ENCODE data around the gene PDIA2.

Gene PDIA2

DNA sequence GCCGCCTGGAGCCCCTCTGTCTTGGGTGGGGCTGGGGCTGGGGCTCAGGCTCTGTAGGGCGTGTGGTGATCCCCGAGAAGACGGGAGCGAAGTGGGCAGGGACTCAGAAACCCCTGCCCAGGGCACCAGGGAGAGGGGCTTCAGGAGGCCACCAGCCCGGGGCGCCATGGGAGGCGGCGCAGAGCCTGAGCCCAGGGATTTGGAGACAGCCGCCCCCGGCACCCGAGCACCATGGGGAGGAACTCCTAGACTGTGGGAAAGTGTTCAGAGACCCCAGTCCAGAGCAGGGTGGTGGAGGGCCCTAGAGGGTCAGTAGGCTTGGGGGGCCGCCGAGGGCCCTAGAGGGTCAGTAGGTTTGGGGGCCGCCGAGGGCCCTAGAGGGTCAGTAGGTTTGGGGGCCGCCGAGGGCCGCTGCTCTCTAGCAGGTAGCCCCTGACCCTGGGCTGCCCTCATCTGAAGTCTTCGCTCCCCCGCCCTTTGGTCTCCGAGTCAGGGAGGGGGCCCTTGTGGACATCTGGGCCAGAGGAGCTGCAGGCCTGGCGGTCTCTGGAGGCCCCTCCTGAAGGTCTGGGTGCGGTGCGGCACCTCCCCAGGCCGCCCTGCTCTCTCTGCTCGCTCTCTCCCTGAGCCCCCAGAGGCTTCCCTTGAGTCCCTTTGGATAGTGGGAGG, 1.8 kb upstream of the PDIA2 start:
- no peak for DNase-seq

GRCh38 chr16:281660-282255, 1.2 kb upstream of the PDIA2 start:
- DNase-seq = no peak

GRCh38 chr16:282491-282890, 473 bp upstream of the PDIA2 start:
- no peak for DNase-seq

GRCh38 chr16:284204-285120, 1.5 kb downstream of the PDIA2 start:
- no peak for DNase-seq

GRCh38 chr16:285146-286055, 2.4 kb downstream of the PDIA2 start:
- no peak for DNase-seq

DNA sequence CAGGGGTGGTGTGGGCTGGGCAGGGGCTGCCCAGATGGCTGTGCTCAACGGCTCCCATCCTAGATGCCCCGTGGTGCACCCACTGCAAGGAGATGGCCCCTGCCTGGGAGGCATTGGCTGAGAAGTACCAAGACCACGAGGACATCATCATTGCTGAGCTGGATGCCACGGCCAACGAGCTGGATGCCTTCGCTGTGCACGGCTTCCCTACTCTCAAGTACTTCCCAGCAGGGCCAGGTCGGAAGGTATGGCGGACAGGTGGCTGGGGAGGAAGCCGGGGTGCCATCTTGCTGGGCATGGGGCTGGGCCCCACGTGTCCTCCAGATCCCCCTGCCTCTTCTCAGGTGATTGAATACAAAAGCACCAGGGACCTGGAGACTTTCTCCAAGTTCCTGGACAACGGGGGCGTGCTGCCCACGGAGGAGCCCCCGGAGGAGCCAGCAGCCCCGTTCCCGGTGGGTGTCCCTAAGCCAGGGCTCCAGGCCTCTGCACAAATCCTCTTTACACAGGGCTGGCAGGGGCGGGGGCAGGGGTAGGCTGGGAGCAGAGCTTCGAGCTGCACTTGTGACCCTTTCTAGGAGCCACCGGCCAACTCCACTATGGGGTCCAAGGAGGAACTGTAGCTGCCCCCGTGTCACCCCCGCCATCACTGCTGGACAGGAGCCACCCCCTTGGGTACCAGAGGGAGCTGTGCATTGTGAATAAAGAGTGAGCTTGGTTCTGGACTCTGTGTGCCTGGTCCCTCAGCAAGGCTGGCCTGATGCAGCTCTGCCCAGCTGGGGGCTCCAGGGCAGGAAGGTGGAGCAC, 3.7 kb downstream of the PDIA2 start:
- no peak for DNase-seq

GRCh38 chr16:287298-287811, 4.4 kb downstream of the PDIA2 start:
- DNase-seq = no peak

DNA sequence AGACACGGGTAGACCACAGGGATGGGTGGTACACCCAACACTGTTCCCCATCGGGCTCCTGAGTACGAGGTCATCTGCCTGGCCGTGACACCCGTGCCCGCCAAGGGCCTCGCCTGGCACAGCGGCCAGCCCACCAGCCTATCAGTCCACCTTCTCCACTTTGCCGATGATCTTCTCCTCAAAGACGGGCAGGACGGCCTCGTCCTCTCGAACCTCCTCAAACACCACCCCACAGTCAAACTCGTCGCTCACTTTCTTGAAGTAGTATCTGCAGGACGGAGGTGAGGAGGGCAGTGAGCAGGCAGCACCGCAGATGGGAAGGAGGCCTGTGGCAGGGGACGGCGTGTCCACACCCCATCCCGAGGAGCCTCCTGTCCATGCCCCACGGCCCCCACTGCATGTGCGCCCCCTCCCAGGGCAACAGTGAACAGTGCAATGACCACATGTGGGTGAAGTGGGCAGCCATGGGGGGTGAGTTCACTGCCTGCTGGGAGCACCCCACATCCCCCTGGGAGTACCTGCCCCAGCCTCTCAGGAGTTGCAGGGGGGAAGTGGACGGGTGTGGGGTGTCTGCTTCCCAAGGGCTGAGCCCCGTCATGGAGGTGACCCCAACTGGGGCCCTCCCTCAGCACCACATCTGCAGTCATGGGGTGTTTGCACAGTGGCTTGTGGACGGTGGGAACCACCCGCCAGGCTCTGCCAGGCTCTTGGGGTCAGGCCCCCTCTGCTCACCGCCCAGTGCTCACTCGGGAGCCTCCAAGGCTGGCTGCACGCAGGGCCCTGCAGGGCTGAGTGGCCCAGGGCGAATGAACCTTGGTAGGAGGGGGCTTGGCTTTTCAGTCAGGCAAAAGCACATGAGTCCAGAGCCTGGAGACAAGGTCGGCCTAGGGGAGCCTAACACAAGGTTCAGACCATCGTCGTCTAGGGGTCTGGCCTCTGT, 5.3 kb downstream of the PDIA2 start:
- no peak for DNase-seq

DNA sequence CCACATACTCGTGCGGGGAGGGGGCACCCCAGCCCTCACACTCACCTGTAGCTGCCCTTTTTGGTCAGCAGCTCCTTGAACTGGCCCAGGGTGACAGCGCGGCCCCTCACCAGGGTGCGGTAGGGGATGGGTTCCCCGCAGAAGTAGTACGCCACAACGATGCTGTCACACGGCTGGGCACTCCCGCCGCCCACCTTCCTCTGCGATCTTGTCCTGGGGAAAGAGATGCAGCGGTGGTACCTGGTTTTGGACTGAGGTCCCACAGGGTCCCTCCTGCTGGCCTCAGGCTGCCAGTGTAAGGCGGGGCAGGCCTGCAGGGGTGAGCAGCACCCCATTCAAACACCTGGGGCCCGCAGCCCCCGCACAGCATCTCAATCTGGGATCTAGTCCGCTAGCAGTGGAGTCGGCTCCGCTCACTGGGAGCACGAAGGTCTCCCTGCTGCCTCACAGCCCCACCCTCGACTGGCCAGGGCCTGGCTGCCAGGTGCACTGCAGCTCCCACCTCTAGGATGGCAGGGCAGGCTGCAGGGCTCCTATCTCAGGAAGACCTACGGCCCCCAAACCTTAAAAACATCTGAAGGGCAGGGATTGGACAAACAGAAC, 6.5 kb downstream of the PDIA2 start:
- no peak for DNase-seq

DNA sequence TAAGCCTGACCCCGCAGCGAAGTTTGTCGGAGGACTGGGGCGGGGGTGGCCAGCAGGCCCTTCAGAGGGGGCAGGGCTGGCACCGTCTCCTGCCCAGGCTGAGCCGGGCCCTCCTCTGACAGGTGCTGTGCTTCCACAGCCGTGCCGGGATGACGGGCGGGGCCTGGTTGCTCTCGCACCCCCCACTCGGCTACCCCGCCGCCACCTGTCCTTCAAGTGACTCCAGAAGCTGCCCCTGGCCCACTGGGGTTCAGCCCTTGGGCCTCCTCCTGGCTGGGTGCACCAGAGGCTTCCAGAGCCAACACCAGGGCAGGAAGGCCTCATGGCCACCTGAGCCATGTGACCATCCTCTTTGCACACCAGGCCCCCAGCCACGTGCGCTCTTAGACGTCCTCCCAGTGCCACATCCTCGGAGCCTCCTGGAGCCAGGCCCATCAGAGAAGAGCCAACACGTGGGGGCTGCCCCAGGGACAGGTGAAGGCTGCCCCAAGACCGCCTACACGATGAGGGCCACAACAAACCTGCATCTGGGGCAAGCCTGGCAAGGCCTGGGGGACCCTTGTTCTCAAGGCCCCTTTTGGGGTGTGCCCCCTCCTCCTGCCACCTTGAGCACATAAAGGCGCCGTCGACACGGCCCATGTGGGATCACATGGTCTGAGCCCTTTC, 7.2 kb downstream of the PDIA2 start:
- no peak for DNase-seq

DNA sequence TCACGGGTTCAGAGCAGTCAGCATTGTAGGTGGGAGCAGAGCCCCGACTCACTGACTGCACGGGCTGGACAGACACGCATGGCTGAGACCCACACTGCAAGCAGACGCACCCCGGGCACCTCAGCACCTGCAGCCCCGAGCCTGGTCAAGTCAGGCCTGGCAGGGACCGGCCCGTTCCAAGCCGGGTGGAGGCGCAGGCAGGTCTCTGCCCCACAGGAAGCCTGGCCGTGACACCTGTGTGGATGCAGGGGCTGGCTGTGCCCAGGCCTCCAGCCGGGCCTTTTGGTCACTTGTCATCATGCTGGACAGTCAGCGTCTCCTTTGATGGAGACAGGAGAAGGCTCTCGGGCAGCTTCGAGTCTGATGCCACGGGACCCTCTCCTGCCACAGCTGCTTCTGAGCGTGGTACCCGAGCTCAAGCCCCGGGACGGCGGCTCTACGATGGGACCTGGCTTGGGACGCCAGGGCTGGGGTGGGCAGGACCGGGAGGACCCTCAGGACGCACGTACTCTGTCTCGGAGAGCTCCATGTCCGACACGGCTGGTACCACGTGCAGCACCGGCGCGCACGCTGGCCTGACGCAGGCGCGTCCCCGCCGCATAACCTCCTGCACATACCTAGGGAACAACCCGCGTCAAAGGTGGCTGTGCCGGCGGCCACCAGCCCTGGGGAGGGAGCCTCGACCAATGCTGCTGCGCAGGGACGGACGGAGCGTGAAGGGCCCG, 7.9 kb downstream of the PDIA2 start:
- no peak for DNase-seq

DNA sequence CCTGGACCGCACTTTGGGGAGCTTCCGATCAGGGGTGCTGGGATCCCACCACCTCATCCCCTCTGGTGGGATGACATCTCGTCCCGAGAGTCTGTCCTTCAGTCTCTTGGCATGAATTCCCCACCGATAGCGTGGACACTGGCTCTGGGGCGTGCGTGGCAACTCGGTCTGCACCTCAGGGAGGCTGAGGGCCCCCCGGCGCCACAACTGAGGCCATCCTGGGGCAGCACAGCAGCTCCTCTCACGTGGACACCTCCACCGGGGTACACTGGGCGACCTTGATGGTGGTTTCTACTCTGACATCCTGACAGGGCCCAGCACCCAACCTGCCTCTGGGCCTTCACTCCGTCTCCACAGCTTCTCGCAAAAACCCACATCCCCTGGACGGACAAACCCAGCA, 8.6 kb downstream of the PDIA2 start:
- DNase-seq = no peak

GRCh38 chr16:293043-293775, 10.2 kb downstream of the PDIA2 start:
- no peak for DNase-seq

GRCh38 chr16:296276-296675, 13.3 kb downstream of the PDIA2 start:
- no peak for DNase-seq

GRCh38 chr16:296806-297510, 14.0 kb downstream of the PDIA2 start:
- no peak for DNase-seq

- DNase-seq = no peak
Observed at GRCh38 chr16:297832-298231, 14.9 kb downstream of the PDIA2 start.

DNA sequence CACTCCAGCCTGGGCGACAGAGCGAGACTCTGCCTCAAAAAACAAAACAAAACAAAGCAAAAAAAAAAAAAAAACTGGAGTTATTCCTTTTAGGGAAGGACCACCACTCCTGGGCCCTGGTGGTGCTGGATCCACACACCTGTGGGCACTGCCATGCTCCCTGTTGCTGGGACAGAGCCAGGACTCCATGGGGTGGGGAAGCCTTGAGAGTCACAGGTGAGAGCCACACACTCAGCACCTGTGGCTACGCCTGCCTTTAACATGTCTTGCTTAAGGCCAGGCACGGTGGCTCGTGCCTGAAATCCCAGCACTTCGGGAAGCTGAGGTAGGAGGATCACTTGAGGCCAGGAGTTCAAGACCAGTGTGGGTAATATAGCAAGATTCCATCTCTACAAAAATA, 18.3 kb downstream of the PDIA2 start:
- DNase-seq = no peak
